ENCODE results near the gene TMEM132D. TPM values are rescaled to one million over a fixed set of nuclear protein-coding genes. Genes with fewer than 3 reads are reported as not detected.
"Not testable (repeated sequence)": the region's sequence is repeated elsewhere in the genome, so short reads cannot be mapped to it uniquely, and the experiment has no call there.

TMEM132D gene
- total and polyA plus RNA-seq, 5 donors from 2014 or later, result not detected

DNA sequence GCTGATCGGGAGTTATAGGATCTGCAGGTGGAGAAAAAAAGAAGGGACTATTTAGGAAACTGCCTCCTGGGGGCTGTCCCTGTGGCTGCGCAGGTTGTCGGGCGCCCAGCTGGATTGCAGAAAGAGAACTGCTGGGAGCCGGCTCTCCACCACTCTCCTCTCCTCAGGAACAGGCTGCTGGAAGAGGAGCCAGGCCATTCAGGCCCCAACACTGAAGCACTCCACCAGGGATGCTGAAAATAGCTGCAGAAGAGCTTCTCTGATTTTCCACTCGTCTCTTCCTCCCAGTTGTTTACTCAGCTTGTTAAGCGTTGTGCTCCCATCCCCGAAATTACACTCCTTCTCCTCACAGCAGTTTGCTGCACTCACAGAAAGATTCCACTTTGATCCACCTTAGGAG is 703.2 kb downstream of the TMEM132D start:
- Histone ChIP-seq H3K27me3 (ENCODE audit: control insufficient read depth, insufficient read depth, low read length) (no peaks in the 10 kb centered on the region), H3K9me3 (ENCODE audit: control insufficient read depth in 2 of 2, low read length in 2 of 2) (no peaks in the 10 kb centered on the region), H3K4me3 (ENCODE audit: low read depth, low read length) (no peak overlapping the region), H3K27ac (ENCODE audit: insufficient read depth, low read length, poor library complexity, severe bottlenecking) (no peak overlapping the region), H3K36me3 (ENCODE audit: control insufficient read depth, insufficient read depth, low read length) (no peaks in the 10 kb centered on the region), H3K4me1 (ENCODE audit: control insufficient read depth, insufficient read depth, low read length, poor library complexity, severe bottlenecking) (no peaks in the 10 kb centered on the region)
- Mint-ChIP-seq H3K4me3 (no peak overlapping the region), H3K9me3 (peaks cover 0 to 8% (median 3%) of the 10 kb centered on the region in 7 donors), H3K4me1 (no peaks in the 10 kb centered on the region), H3K36me3 (no peaks in the 10 kb centered on the region), H3K27me3 (peaks cover 5% of the 10 kb centered on the region), H3K27ac (peak overlapping the region in 1 of 3 donors; percentile 50)
- ATAC-seq (ENCODE audit: low read depth in 2 of 2), result no peak
- DNase-seq, result no peak

DNA sequence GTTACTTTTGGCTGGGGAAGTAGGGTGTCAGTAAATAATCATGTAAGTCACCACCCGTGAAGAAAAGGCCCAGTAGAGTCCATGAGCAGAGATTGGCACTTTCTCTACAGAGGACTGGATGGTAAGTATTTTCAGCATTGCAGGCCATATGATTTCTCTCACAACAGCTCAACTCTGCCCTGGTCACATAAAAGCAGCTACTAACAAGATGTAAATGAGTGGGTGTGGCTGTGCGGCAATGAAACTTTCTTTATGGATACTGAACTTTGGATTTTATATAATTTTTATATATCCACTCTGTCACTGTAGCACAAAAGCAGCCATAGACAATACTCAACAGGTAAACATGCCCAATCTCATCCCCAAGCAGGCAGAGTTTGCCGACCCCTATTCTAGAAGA is 706.9 kb downstream of the TMEM132D start:
- no peaks in the 10 kb centered on the region for H3K27me3 ChIP-seq (ENCODE audit: control insufficient read depth, insufficient read depth, low read length)
- ATAC-seq (ENCODE audit: low read depth in 2 of 2) (no peak), DNase-seq (no peak)
- no peak overlapping the region for H3K4me3 Mint-ChIP-seq
- H3K27ac ChIP-seq (ENCODE audit: insufficient read depth, low read length, poor library complexity, severe bottlenecking), result no peak overlapping the region
- H3K4me1 ChIP-seq (ENCODE audit: control insufficient read depth, insufficient read depth, low read length, poor library complexity, severe bottlenecking), result no peaks in the 10 kb centered on the region
- H3K27me3 Mint-ChIP-seq, result no peaks in the 10 kb centered on the region
- no peak overlapping the region for H3K4me3 ChIP-seq (ENCODE audit: low read depth, low read length)
- H3K36me3 Mint-ChIP-seq, result no peaks in the 10 kb centered on the region
- no peaks in the 10 kb centered on the region for H3K4me1 Mint-ChIP-seq
- H3K9me3 Mint-ChIP-seq, result peaks cover 0 to 22% (median 9%) of the 10 kb centered on the region in 7 donors
- no peaks in the 10 kb centered on the region for H3K36me3 ChIP-seq (ENCODE audit: control insufficient read depth, insufficient read depth, low read length)
- no peak overlapping the region for H3K27ac Mint-ChIP-seq
- peaks cover 4 to 5% of the 10 kb centered on the region in 2 experiments for H3K9me3 ChIP-seq (ENCODE audit: control insufficient read depth in 2 of 2, low read length in 2 of 2)

DNA sequence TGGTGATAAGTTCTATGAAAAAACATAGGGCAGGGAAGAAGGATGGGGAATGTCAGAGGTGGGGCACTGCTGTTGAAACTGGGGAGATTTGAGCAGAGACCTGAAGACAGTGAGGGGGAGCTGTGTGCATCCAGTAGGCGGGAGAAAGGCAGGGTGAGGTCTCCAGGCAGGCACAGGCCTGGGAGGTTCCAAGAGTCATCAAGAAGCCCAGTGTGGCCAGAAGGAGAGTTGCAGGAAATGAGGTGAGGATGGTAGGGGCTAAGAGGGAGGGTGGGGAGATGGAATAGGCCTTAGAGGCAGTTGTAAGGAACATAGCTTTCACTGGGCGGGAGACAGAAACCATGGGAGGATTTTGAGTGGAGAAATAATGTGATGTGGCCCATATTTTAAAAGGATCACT is 708.7 kb downstream of the TMEM132D start:
- H3K4me3 ChIP-seq (ENCODE audit: low read depth, low read length), result no peak overlapping the region
- Mint-ChIP-seq H3K27me3 (no peaks in the 10 kb centered on the region), H3K4me1 (no peaks in the 10 kb centered on the region), H3K36me3 (no peaks in the 10 kb centered on the region), H3K4me3 (no peak overlapping the region), H3K27ac (no peak overlapping the region), H3K9me3 (peaks cover 0 to 21% (median 9%) of the 10 kb centered on the region in 7 donors)
- peaks cover 4 to 5% of the 10 kb centered on the region in 2 experiments for H3K9me3 ChIP-seq (ENCODE audit: control insufficient read depth in 2 of 2, low read length in 2 of 2)
- ATAC-seq (ENCODE audit: low read depth in 2 of 2) (no peak), DNase-seq (no peak)
- H3K4me1 ChIP-seq (ENCODE audit: control insufficient read depth, insufficient read depth, low read length, poor library complexity, severe bottlenecking), result no peaks in the 10 kb centered on the region
- no peaks in the 10 kb centered on the region for H3K27me3 ChIP-seq (ENCODE audit: control insufficient read depth, insufficient read depth, low read length)
- no peaks in the 10 kb centered on the region for H3K36me3 ChIP-seq (ENCODE audit: control insufficient read depth, insufficient read depth, low read length)
- no peak overlapping the region for H3K27ac ChIP-seq (ENCODE audit: insufficient read depth, low read length, poor library complexity, severe bottlenecking)

DNA sequence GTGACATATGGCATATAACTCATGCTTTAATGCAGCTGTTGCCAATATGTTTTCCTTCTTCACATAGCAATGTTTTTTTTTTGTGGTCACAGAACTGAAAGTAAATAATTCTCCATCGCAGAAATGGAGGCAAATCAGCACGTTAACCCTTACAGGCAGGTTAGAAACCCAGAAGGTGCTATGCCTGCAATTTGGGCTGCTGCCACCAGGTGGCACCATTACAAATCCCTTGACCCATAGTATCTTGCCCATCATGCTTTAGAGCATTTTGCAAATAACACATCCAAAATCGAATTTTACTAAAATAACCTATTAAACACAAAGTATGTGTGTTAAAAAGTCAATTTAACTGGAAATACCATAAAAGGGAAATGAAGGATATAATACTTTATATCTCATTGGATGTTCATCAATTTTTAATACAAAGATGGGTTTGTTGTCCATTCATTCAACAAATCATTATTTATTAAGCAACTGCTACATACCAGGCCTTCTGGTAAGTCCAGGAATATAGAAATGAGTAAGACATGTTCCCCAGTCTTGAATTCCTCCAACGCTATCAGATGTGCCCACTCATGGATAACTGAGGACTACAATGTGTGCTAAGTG is 710.5 kb downstream of the TMEM132D start:
- H3K27me3 ChIP-seq (ENCODE audit: control insufficient read depth, insufficient read depth, low read length), result no peaks in the 10 kb centered on the region
- H3K27me3 Mint-ChIP-seq, result no peaks in the 10 kb centered on the region
- H3K36me3 ChIP-seq (ENCODE audit: control insufficient read depth, insufficient read depth, low read length), result no peaks in the 10 kb centered on the region

DNA sequence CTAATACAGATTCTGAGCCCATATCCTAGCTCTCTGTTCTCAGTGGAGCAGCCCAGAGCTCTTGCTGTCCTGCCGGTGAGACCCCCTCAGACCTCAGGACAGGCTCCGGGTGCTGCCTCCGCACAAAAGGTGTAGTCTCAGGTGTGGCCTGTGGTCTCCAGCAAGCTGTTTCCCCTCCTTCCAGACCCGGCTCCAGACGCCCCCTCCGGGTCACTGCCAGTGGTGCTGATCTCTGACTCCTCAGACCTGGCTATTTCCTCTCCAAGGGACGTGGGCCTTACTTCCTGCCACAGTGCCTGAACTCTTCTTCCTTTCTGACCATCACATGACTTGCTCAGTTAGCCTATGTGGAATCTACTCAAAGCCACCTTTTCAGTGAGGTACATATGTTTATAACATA is 713.0 kb downstream of the TMEM132D start:
- Mint-ChIP-seq H3K4me1 (no peaks in the 10 kb centered on the region), H3K27me3 (no peaks in the 10 kb centered on the region), H3K4me3 (no peak overlapping the region), H3K36me3 (no peaks in the 10 kb centered on the region), H3K27ac (no peak overlapping the region), H3K9me3 (peaks cover 2 to 27% (median 8%) of the 10 kb centered on the region in 7 donors)
- DNase-seq, result no peak
- H3K27ac ChIP-seq (ENCODE audit: insufficient read depth, low read length, poor library complexity, severe bottlenecking), result no peak overlapping the region
- peaks cover 4 to 5% of the 10 kb centered on the region in 2 experiments for H3K9me3 ChIP-seq (ENCODE audit: control insufficient read depth in 2 of 2, low read length in 2 of 2)
- H3K36me3 ChIP-seq (ENCODE audit: control insufficient read depth, insufficient read depth, low read length), result no peaks in the 10 kb centered on the region
- no peaks in the 10 kb centered on the region for H3K27me3 ChIP-seq (ENCODE audit: control insufficient read depth, insufficient read depth, low read length)
- no peak overlapping the region for H3K4me3 ChIP-seq (ENCODE audit: low read depth, low read length)
- H3K4me1 ChIP-seq (ENCODE audit: control insufficient read depth, insufficient read depth, low read length, poor library complexity, severe bottlenecking), result no peaks in the 10 kb centered on the region
- ATAC-seq (ENCODE audit: low read depth in 2 of 2), result no peak

More for the DNA sequence above, 710.5 kb downstream of the TMEM132D start:
- peak in 1 of 3 donors; percentile 13 for DNase-seq
- Mint-ChIP-seq H3K4me3 (no peak overlapping the region), H3K36me3 (no peaks in the 10 kb centered on the region), H3K27ac (no peak overlapping the region), H3K4me1 (no peaks in the 10 kb centered on the region), H3K9me3 (peaks cover 0 to 27% (median 6%) of the 10 kb centered on the region in 7 donors)
- peaks cover 4 to 5% of the 10 kb centered on the region in 2 experiments for H3K9me3 ChIP-seq (ENCODE audit: control insufficient read depth in 2 of 2, low read length in 2 of 2)
- H3K27ac ChIP-seq (ENCODE audit: insufficient read depth, low read length, poor library complexity, severe bottlenecking), result no peak overlapping the region
- H3K4me1 ChIP-seq (ENCODE audit: control insufficient read depth, insufficient read depth, low read length, poor library complexity, severe bottlenecking), result no peaks in the 10 kb centered on the region
- H3K4me3 ChIP-seq (ENCODE audit: low read depth, low read length), result no peak overlapping the region
- ATAC-seq (ENCODE audit: low read depth in 2 of 2), result no peak

DNA sequence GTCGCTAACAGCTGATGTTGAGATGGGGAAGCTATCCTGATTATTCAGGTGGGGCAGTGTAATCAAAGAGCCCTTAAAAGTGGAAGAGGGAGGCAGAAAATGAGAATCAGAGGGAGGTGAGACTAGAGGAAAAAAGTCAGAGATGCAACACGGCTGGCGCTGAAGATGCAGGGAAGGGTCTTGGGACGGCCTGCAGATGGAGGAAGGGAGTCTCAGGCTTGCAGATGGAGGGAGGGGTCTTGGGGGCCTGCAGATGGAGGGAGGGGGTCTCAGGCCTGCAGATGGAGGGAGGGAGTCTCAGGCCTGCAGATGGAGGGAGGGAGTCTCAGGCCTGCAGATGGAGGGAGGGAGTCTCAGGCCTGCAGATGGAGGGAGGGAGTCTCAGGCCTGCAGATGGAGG is 713.9 kb downstream of the TMEM132D start:
- H3K9me3 Mint-ChIP-seq, result peaks cover 2 to 27% (median 8%) of the 10 kb centered on the region in 7 donors
- H3K4me3 Mint-ChIP-seq; H3K36me3 Mint-ChIP-seq; ATAC-seq (ENCODE audit: low read depth in 2 of 2); H3K27me3 ChIP-seq (ENCODE audit: control insufficient read depth, insufficient read depth, low read length); H3K4me1 Mint-ChIP-seq; H3K27me3 Mint-ChIP-seq; H3K9me3 ChIP-seq (ENCODE audit: control insufficient read depth in 2 of 2, low read length in 2 of 2); DNase-seq; H3K27ac ChIP-seq (ENCODE audit: insufficient read depth, low read length, poor library complexity, severe bottlenecking); H3K36me3 ChIP-seq (ENCODE audit: control insufficient read depth, insufficient read depth, low read length); H3K4me3 ChIP-seq (ENCODE audit: low read depth, low read length); H3K27ac Mint-ChIP-seq; H3K4me1 ChIP-seq (ENCODE audit: control insufficient read depth, insufficient read depth, low read length, poor library complexity, severe bottlenecking): not testable (repeated sequence)

DNA sequence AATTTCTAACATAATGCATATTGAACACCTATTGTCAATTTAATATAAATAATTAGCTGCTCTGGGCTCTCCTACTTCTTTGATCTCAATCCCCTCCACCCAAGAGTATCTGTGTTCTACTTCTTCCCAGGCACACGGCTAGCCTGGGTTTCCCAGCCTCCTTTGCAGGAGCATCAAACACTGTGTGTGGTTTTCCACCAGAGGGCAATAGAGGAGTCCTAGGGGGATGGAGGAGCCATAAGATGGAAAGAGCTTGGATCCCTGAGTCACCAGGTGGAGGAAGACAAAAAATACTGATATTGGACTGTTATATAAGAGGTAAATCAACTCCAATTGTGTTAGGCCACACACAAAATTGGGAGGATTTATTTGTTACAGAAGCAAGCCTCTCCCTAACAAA is 716.9 kb downstream of the TMEM132D start:
- Mint-ChIP-seq H3K4me3 (no peak overlapping the region), H3K9me3 (peaks cover 0 to 15% (median 4%) of the 10 kb centered on the region in 7 donors), H3K27ac (no peak overlapping the region), H3K4me1 (no peaks in the 10 kb centered on the region), H3K36me3 (no peaks in the 10 kb centered on the region), H3K27me3 (no peaks in the 10 kb centered on the region)
- no peak overlapping the region for H3K4me3 ChIP-seq (ENCODE audit: low read depth, low read length)
- H3K4me1 ChIP-seq (ENCODE audit: control insufficient read depth, insufficient read depth, low read length, poor library complexity, severe bottlenecking), result no peaks in the 10 kb centered on the region
- no peaks in the 10 kb centered on the region for H3K36me3 ChIP-seq (ENCODE audit: control insufficient read depth, insufficient read depth, low read length)
- ATAC-seq (ENCODE audit: low read depth in 2 of 2), result no peak
- no peak for DNase-seq
- H3K9me3 ChIP-seq (ENCODE audit: control insufficient read depth in 2 of 2, low read length in 2 of 2), result no peaks in the 10 kb centered on the region
- no peak overlapping the region for H3K27ac ChIP-seq (ENCODE audit: insufficient read depth, low read length, poor library complexity, severe bottlenecking)
- H3K27me3 ChIP-seq (ENCODE audit: control insufficient read depth, insufficient read depth, low read length), result no peaks in the 10 kb centered on the region

DNA sequence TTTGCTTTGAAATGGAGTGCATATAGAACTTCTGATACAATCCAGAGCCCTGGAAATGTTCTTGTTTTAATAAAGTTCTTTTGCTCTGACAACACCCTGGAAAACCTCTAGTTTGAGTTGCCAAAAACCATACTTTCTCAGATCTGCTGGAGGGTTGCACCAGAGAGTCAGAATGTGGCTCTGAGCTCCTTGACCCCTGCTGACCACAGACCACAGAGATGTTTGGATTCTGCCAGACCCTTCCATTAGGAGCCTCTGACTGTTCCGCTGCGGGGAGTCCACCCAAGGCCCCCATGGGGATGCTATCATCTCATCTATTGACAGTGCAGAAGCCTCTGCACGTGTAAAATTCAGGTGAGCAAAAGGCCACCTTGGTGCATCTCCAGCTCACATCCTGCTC is 718.0 kb downstream of the TMEM132D start:
- Histone ChIP-seq H3K27ac (ENCODE audit: insufficient read depth, low read length, poor library complexity, severe bottlenecking) (no peak overlapping the region), H3K9me3 (ENCODE audit: control insufficient read depth in 2 of 2, low read length in 2 of 2) (no peaks in the 10 kb centered on the region), H3K36me3 (ENCODE audit: control insufficient read depth, insufficient read depth, low read length) (no peaks in the 10 kb centered on the region), H3K27me3 (ENCODE audit: control insufficient read depth, insufficient read depth, low read length) (no peaks in the 10 kb centered on the region), H3K4me3 (ENCODE audit: low read depth, low read length) (no peak overlapping the region), H3K4me1 (ENCODE audit: control insufficient read depth, insufficient read depth, low read length, poor library complexity, severe bottlenecking) (no peaks in the 10 kb centered on the region)
- Mint-ChIP-seq H3K27me3 (no peaks in the 10 kb centered on the region), H3K36me3 (no peaks in the 10 kb centered on the region), H3K4me1 (no peaks in the 10 kb centered on the region), H3K4me3 (no peak overlapping the region), H3K9me3 (peaks cover 3 to 14% (median 4%) of the 10 kb centered on the region in 7 donors), H3K27ac (no peak overlapping the region)
- ATAC-seq (ENCODE audit: low read depth in 2 of 2), result no peak
- no peak for DNase-seq
